GM18499 (cell line): Measurements from ENCODE around the gene STX16.

Experiments
- ATAC-seq: cut with Tn5 transposase; IDR thresholded peaks from one replicate; pipeline ENCODE4 v1.9.1; 2021; ENCODE audit warnings: moderate number of reproducible peaks; ENCODE audit not compliant: insufficient read depth, unreplicated experiment

The STX16 gene

GRCh38 chr20:58650776-58651558 lies at the start of gene STX16:
TSS of gene STX16 (plus strand) at chr20:58651283. CDS start at chr20:58652007, 724 bp downstream.
- ATAC-seq: no peak

GRCh38 chr20:58602124-58602523 lies 49.0 kb upstream of the STX16 start:
- no peak for ATAC-seq

DNA sequence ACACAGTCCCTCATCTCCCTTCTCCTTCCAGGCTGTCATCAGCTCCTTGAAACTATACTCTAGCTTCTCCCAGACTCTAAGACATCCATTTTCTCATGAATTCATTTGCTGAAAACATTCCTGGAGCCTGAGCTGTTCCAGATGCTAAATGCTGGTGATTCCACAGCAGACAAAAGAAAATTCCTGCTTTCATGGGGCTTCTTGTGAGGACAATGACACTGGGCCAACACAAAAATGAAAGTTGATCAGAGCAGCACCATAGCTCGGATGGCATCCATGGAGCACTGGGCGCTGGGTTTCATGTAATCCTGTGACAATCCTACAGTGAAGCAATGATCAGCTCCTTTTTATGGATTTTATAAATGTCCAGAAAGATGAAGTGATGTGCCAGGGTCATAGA lies 47.4 kb upstream of the STX16 start:
- ATAC-seq: no peak

GRCh38 chr20:58604128-58604881 lies 46.8 kb upstream of the STX16 start:
- ATAC-seq: no peak

- no peak for ATAC-seq
Observed at GRCh38 chr20:58605292-58606065, 45.6 kb upstream of the STX16 start.

DNA sequence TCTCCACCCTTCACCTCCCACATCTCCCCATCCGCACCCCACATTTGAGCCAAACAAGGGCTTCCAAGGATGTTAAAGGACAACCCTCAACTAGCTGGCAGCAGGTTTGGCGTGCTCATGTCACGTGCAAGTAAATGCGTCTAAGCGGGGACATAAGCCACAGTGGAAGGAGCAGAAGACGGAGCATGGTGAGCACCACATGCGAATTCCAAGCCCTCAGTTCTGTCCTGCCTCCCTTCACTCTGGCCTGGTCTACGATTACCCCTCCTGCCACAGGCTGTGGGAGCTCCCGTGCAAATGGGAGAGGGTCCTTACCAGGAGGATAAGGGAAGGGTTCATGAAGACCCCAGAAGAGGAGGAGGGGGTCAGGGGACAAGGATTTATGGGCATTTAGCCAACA lies 44.9 kb upstream of the STX16 start:
- no peak for ATAC-seq

DNA sequence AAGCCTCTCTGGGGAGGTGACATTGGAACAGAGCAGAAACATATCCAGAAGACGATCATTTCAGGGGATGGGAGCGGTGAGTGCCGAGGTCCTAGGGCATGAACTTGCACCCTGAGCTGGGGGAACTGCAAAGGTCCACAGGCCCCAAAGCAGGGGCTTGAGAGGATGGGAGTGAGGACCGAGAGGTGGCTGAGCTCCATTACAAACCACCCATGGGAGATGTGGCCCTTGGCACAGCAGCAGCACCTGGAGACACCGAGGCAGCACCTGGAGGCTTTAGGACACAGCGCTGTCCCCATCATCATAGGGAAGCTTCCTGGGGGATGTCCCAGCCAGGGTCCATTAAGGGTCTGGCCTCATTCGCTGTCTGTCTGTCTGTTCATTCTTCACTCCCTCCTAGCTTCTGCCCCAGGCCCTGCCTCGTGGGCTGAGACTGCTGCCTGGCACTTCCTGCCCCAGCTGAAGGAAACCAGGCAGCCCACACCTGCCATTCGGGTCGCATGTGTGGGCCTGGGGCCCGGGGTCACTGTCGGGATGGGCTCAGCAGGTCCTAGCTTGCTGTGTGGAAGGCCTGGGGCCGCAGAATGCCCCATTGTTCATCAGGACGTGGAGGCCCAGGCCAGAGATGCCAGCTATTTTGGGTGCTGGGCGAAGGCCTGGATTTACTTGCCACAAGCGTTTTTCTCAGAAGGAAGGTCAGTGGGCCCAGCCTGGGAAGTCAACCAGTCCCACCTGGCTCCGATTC lies 42.8 kb upstream of the STX16 start:
- ATAC-seq: no peak

GRCh38 chr20:58609026-58609425 lies 42.1 kb upstream of the STX16 start:
- no peak for ATAC-seq

GRCh38 chr20:58610071-58610800 lies 40.8 kb upstream of the STX16 start:
- no peak for ATAC-seq

GRCh38 chr20:58610811-58611210 lies 40.3 kb upstream of the STX16 start:
- no peak for ATAC-seq

DNA sequence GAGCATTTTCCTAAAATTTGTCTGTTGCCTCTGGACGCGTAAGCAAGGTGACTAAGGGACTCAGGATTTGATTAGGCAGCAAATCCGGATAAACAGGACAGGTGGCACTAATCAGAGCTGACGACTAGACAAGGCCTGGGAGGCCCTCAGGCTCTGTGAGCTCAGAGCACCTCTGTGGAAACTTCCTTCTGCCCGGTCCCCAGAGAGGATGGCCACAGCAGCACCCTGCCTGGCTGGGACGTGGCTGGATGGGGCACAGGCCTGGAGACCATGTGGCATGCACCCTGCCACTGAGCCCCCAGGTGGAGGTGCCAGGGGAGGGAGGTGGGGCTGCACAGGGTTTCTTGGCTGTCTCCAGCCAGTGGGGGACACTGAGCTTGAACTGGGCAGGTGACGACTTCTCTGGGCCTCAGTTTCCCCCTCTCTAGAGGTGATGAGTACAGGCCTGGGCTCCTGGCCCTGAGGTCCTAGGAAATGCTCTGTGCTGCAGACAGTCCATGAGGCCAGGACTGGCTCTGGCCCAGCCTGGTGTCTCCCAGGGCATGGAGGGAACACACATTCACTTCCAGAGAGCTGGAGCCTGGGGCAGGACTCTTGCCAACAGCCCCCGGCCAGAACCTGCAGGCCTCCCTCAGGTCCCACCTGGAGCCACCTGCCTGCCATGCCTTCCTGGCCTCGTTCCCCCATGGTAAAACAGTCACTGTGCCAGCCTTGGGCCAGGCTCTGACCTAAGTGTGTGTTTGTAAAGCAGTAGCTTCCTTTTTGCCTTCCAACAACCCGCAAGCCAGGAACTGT lies 39.6 kb upstream of the STX16 start:
- ATAC-seq: no peak

DNA sequence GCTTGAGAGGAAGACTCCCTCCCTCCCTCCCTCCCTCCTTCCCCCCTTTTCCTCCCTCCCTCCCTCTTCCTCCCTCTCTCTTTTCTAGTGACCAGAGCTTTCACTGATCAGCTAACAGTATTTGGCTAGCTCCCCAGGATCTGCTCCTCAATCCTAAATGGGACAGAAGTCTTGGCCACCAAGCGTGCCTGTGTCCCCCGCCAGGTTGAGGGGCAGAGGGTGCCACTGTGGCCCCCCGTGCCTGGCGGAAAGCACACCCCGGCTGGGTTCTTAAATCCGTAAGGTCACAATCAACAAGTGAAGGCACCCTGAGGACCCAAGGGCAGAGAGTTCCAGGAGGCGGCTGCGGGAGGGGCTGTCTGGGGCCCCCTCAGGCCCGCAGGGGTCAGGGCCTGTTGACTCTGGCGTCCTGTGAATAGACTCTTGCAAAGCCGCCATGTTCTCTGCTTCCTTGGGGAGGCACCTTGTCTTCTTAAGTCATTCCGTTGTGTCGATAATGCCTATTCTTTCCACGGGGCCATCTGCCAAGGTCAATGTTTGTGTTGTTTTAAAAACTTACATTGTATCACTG lies 38.9 kb upstream of the STX16 start:
- ATAC-seq: no peak

- ATAC-seq: no peak
Observed at GRCh38 chr20:58613061-58613854, 37.8 kb upstream of the STX16 start.

DNA sequence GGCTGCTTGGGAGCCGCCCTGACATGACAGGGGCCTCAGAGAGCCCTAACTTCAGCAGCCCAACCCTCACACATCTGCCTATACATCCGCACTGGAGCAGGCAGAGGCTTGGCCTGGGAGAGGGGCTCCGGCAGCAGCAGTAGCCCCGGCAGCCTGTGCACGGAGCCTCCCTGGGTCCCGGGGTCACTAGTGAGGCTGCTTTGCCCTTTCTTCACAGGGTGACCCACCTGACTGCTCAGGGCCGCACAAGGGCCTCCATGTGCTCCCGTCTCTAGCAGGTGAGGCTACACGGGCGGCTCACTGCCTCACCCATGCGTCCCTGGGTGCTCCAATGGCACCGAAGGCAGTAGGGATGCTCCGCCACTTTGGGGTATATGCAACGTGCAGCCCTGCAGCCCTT lies 36.7 kb upstream of the STX16 start:
- no peak for ATAC-seq

DNA sequence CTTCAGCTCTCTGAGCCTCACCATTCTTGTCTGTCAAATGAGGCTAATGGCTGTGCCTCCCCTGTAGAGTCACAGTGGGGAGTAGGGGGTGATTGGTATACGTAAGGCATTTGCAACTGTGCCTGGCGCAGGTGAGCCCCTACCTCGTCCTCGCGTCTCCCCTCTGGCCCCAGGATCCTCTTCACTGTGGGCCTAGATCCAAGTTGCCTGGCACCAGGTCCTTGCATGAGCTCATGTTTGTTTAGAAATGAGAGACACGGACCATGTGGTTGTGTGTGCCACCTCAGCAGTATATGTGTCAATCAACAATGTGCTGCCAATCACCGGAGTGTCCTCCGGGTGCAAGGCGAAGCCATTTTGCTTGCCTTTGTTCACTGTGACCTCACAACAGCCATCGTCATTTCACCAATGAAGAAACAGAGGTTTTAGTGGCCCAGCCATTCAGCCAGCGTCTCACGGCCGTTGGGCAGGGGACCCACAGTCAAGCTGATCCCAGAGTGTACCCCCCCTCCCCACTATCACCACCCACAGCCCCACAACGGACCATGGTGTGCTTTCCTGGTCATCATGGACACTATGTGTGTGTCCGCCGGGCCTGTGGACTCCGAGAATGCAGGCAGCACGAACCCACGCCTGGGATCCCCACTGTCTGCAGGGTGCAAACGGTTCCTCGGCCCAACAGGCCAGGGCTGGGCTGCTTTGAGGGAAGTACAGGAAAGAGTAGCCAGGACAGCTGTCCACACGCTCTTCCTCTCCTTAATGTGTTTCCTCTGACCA lies 35.9 kb upstream of the STX16 start:
- no peak for ATAC-seq

DNA sequence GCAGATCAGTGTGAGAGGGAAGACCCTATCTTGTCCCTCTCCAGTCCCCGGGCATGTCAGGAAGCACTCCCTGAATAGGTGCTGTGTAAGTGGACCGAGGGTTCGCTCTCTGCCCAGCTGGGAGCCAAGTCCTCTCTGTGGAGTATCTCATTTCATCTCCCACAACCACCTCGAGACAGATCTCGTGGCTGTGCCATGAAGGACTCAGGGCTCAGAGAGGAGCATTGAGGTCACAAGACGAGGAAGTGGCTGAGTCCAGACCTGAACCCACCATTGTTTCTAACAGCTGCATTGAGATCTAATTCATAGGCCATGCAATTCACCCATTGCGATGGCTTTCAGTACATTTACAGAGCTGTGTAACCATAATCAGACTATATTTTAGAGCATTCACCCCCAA lies 34.7 kb upstream of the STX16 start:
- ATAC-seq: no peak

DNA sequence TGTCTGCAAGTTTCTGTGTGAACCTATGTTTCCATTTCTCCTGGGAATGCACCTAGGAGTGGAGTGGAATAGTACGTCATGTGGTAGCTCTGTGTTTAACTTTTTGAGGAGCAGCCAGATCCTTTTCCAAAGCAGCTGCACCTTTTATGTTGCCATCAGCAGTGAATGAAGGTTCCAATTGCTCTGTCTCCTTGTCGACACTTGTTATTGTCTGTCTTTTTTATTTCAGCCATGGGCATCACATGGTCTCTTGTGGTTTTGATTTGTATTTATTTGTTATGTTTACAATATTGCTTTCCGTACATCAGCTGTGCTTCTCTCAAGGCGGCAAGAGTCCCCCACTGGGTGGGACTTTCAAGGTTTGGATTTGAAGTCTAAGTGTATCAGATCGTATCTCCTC lies 33.9 kb upstream of the STX16 start:
- no peak for ATAC-seq
